22Rv1 (cell line): ENCODE results near the gene SLC12A8.

Source experiments
- H3K27ac ChIP-seq: fragments of 450-650 bp; 2 replicates; pipeline ENCODE4 v1.5.1; 2017
- ZFX ChIP-seq: fragments of 450-650 bp; IDR thresholded peaks from 2 replicates; pipeline ENCODE4 v1.6.1; 2017; ENCODE audit warnings: antibody characterized with exemption, borderline replicate concordance
- TF ChIP-seq, protein P1 (sequence below): fragments of 450-650 bp; IDR thresholded peaks from 2 replicates; pipeline ENCODE4 v1.5.1; 2017; ENCODE audit warnings: mild to moderate bottlenecking

The SLC12A8 gene

DNA sequence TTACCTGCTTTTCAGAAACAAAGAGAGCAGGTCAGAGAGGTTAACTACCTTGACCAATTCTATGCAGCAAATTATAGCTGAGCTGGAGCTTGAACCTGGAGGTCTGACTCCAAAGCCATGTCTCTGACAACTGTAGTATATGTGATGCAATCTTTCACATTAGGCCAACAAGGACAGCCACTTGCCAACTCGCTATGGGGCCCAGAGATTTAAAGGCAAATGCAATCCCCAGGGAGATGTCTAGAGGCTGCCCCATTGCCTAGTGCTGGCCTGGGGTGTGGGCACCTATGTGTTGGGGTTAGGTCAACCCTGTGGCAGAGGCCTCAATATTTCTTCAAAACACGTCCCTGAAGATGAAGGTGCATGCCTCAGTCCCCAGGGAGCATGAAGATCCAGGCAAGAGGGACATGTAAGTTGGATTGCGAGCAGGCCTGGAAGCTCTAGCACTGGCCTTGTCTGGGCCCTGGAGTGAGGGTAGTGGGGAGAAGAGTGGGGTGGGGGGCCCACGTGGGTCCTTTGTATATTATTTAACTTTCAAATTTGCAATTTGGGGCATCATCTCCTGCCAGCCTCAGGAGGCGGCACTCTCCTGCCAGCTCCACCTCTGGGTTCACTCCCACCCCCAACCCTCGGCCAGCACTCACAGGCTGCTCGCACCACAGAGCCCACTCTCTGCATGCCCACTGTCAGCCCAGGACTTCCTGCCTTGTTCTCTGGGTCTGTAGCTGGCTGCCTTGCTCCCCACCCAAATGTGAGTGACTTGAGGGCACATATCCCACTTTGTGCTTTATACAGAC lies 64.3 kb downstream of the SLC12A8 start:
- no peak for TF ChIP-seq ZFX
- TF ChIP-seq, protein P1, sequence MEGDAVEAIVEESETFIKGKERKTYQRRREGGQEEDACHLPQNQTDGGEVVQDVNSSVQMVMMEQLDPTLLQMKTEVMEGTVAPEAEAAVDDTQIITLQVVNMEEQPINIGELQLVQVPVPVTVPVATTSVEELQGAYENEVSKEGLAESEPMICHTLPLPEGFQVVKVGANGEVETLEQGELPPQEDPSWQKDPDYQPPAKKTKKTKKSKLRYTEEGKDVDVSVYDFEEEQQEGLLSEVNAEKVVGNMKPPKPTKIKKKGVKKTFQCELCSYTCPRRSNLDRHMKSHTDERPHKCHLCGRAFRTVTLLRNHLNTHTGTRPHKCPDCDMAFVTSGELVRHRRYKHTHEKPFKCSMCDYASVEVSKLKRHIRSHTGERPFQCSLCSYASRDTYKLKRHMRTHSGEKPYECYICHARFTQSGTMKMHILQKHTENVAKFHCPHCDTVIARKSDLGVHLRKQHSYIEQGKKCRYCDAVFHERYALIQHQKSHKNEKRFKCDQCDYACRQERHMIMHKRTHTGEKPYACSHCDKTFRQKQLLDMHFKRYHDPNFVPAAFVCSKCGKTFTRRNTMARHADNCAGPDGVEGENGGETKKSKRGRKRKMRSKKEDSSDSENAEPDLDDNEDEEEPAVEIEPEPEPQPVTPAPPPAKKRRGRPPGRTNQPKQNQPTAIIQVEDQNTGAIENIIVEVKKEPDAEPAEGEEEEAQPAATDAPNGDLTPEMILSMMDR = no peak
- no peak overlapping the region for H3K27ac ChIP-seq

- H3K27ac ChIP-seq = no peak overlapping the region
- TF ChIP-seq, protein P1 = no peak
- TF ChIP-seq ZFX = no peak
Measured at GRCh38 chr3:125147491-125147820, 65.1 kb downstream of the SLC12A8 start.

- no peak for TF ChIP-seq ZFX
- TF ChIP-seq, protein P1 = no peak
- H3K27ac ChIP-seq = no peak overlapping the region
Measured at GRCh38 chr3:125146626-125147490, 65.7 kb downstream of the SLC12A8 start.

DNA sequence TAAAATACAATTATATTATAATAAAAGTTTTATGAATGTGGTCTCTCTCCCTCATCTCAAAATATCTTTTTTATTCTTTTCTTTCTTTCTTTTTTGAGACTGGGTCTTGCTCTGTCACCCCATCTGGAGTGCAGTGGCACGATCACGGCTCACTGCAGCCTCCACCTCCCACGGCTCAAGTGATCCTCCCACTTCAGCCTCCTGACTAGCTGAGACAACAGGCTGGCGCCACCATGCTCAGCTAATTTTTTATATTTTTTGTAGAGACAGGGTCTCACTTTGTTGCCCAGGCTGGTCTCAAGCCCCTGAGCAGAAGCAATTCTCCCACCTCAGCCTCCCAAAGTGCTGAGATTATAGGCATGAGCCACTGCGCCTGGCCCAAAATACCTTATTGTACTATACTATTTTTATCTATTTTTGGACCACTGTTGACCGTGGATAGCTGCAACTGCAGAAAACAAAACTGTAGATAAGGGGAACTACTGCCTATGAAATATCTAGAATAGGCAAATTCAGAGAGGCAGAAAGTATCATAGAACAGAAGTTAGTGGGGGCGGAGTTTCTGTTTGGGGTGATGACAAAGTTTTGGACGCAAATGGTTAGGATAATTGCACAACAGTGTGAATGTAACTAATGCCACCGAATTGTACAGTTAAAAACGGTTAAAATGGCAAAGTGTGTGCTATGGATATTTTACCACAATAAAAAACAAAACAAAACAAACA lies 66.6 kb downstream of the SLC12A8 start:
- H3K27ac ChIP-seq = no peak overlapping the region
- TF ChIP-seq, protein P1 = no peak
- no peak for TF ChIP-seq ZFX

DNA sequence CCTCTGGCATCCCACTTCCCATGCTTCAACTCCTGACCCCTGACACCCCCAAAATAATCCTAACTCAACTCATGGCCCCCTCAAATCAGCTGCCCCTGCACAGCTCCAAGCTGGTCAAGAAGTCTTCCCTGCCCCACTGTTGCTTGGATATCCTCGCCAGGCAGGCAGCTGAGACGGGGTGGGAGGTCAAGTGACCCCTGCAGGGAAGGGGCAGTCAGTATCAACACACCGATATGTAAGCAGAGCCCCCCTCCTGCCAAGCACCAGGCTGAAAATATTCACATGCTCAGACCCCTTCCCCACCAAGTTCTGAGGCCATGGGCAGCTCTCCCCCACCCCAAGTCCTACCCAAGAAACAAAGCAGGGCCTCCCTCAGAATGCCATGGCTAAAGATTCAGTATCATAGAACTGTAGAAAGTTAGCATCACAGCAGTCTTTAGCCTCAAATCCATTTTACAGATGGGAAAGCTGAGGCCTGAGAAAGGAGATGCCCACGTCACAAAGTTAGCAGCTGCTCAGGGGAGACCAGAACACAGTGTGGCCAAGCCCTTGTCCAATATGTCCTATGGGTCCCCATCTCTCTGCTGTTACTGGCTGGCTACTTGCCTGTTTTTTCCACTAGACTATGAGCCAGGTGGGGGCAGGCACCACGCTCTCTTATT lies 67.8 kb downstream of the SLC12A8 start:
- H3K27ac ChIP-seq = no peak overlapping the region
- TF ChIP-seq, protein P1 = no peak
- TF ChIP-seq ZFX = no peak

GRCh38 chr3:125143982-125144652 lies 68.4 kb downstream of the SLC12A8 start:
- no peak overlapping the region for H3K27ac ChIP-seq
- TF ChIP-seq ZFX = no peak
- TF ChIP-seq, protein P1 = no peak
